HG02884 (cell line): ENCODE data around the gene RAD50.
"Not testable (repeated sequence)": the region's sequence is repeated elsewhere in the genome, so short reads cannot be mapped to it uniquely, and the experiment has no call there.

Experiments
- ATAC-seq: cut with Tn5 transposase; IDR thresholded peaks from one replicate; pipeline ENCODE4 v1.9.1; 2021; ENCODE audit warnings: mild to moderate bottlenecking, moderate library complexity; ENCODE audit not compliant: unreplicated experiment

Gene RAD50

GRCh38 chr5:132628814-132629213 is 72.0 kb downstream of the RAD50 start:
- ATAC-seq, result no peak

GRCh38 chr5:132629230-132629944 is 72.6 kb downstream of the RAD50 start:
- ATAC-seq, result no peak

GRCh38 chr5:132633587-132633986 is 76.8 kb downstream of the RAD50 start:
- not testable (repeated sequence) for ATAC-seq

DNA sequence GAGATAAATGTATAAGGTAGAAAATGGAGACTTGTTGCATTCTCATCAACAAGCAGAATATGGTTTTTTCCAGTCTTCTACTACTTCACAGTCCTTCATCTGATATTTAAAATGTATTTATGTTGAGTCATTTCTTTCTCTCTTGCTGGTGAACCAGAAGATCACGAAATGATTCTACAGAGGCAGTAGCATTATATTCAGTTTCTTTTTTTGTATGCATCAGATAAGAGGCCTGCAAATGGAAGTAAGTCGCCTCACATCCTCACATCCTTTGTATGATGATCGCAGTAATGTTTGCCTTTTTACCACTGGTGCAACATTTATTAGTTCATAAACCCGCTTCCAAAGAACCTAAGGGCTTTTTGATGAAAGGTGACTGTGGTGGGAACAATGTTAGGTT is 79.1 kb downstream of the RAD50 start:
- ATAC-seq, result peak; percentile 52

GRCh38 chr5:132637241-132637640 is 80.5 kb downstream of the RAD50 start:
- no peak for ATAC-seq

DNA sequence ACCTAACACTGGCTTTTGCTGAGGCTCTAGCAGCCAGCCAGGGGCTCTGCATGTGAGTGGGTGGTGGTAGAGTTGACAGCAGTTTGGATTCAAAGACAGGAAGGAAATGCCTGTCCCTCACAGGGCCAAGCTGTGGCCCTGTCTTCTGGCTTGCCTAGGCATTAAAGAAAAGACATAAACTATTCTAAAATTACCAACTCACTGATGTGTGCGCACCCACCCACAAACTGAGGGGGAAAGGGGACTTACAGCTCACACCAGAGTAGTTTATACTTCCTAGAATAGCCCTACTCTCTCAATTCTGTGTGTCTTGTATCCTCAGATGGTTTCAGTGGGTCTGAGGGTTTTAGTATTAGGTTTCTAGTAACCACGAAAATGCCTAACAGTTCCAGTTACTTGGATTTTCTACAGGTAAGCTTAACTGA is 82.9 kb downstream of the RAD50 start:
- ATAC-seq, result peak; percentile 68

GRCh38 chr5:132640613-132641012 is 83.8 kb downstream of the RAD50 start:
- ATAC-seq, result no peak

- peak; percentile 39 for ATAC-seq
Observed at GRCh38 chr5:132641241-132641723, 84.5 kb downstream of the RAD50 start.

GRCh38 chr5:132641841-132642240 is 85.1 kb downstream of the RAD50 start:
- ATAC-seq, result no peak

GRCh38 chr5:132644177-132644576 is 87.4 kb downstream of the RAD50 start:
- no peak for ATAC-seq

DNA sequence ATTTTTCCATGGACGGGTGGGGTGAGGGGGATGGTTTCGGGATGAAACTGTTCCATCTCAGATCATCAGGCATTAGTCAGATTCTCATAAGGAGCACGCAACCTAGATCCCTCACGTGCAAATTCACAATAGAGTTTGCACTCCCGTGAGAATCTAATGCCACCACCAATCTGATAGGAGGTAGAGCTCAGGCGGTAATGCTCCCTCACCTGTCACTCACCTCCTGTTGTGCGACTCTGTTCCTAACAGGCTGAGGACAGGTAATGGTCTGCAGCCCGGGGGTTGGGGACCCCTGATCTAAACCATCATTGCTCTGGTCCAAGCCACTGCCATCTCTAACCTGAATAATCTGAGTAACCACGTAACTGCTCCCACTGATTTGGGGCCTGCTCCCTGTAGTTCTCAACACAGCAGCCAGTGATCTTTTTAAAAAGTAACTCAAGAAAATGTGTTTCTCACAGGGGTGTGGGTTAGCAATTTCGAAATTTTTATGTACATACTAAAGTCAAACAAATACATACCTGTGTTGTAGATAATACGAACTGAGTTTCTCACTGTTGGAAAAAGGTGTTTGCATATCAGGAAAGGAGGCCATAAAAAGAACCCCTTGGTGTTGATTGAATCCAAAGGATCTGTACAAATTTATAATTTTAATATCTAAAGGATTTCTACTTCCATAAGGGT is 89.9 kb downstream of the RAD50 start:
- ATAC-seq, result no peak

GRCh38 chr5:132647473-132647872 is 90.7 kb downstream of the RAD50 start:
- no peak for ATAC-seq

GRCh38 chr5:132648355-132648754 is 91.6 kb downstream of the RAD50 start:
- no peak for ATAC-seq

- ATAC-seq, result no peak
Observed at GRCh38 chr5:132651838-132652469, 95.2 kb downstream of the RAD50 start.

GRCh38 chr5:132653716-132654115 is 96.9 kb downstream of the RAD50 start:
- ATAC-seq, result no peak

DNA sequence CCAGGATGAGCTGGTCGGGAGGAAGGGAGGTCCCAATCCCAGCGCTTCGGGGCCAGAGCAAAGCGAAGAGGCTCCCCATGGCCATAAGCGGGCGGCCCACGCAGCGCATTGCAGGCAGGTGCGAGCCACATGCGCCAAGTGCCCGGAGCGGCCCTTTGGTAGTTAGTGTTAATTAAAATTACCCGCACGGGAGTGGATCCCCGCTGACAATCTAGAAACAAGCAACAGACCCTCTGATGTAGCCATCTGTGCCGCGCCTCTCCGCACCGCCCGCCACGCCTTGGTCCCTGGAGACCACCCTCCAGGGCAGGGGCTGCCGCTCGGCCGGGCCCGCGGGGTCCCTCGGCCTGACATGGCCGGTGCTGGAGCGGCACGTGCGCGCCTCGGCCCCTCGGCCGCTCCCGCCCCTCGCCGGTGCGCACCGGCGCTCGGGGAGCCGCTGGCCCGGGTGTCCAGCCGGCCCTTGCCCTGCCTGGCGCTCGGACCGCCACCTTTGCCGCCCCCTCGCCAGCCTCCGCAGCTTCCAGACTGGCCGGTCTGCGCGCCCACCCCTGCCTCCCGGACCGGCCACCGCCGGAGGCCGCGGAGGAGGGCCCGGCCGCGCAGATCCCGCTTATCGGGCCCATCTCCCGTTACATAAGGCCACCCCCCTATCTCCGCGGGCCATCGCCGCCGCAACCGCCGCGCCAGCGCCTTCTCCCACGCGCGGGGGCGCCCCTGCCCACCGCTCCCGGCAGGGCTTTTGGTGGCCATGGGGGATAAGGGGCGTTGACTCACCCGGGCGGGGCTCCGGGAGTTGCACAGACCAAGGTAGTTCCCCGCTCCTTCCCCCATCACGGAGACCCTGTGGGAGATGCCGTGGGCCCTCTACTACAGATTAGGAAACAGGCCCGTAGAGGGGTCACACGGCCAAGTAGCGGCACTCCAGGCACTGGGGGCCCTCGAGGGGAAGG is 99.3 kb downstream of the RAD50 start:
- ATAC-seq, result no peak

DNA sequence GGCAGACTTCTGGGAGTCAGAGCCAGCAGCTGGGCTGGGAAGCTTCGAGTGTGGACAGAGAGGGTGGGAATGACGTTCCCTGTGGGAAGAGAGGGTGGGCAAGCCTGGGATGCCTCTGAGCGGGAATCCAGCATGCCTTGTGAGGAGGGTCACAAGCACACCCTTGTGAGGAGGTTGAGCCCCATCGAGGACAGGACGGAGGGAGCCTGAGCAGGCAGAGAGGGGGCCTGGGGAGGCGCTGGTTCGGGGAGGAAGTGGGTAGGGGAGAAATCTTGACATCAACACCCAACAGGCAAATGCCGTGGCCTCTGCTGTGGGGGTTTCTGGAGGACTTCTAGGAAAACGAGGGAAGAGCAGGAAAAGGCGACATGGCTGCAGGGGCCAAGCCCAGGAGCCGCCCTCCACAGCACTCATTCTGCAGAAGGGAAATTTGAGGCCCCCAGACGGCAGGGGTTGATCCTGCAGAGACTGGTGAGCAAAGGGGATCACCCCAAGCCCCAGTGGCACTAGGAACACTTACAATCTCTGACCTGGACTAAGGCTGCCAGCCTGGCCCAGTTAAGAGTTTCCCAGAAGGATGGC is 100.1 kb downstream of the RAD50 start:
- ATAC-seq, result no peak

DNA sequence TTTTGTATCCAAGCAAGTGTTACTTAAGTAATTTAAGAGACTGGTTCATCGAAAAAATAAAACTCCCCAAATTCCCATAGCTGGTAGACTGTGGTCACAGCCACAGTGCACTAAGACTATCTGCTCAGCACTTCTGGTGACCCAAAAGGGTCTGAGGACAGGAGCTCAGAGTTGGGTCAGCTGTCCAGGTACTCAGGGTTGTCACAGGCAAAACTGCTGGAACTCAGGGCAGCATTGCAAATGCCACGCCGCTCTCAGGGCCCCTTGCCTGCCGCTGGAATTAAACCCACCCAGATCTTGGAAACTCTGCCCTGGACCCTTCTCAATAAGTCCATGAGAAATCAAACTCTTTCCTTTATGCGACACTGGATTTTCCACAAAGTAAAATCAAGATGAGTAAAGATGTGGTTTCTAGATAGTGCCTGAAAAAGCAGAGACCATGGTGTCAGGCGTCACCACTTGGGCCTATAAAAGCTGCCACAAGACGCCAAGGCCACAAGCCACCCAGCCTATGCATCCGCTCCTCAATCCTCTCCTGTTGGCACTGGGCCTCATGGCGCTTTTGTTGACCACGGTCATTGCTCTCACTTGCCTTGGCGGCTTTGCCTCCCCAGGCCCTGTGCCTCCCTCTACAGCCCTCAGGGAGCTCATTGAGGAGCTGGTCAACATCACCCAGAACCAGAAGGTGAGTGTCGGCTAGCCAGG is 101.1 kb downstream of the RAD50 start, which contains the start of gene IL13:
IL13 (plus strand) TSS at position 498 of the 705 bp plus-strand sequence; CDS start at position 512, 14 bp downstream.
- ATAC-seq, result no peak
